ENCODE measurements around the gene GSC2. TPM values are rescaled to one million over a fixed set of nuclear protein-coding genes. Genes with fewer than 3 reads are reported as not detected.

GSC2 gene
- total and polyA plus RNA-seq, 10 donors, result not detected

GRCh38 chr22:19128009-19128401, 22.1 kb downstream of the GSC2 start:
- Histone ChIP-seq H3K27ac (no peak overlapping the region), H3K9me3 (no peaks in the 10 kb centered on the region), H3K36me3 (peaks cover 0 to 27% (median 8%) of the 10 kb centered on the region in 6 donors), H3K27me3 (replicated peaks in 1 of 7) (no peaks in the 10 kb centered on the region), H3K4me3 (no peak overlapping the region), H3K4me1 (peaks cover 0 to 4% (median 3%) of the 10 kb centered on the region in 6 donors)
- intact Hi-C loops (cut with DNase I; ENCODE audit: low total_unique reads), result no loop called here
- TF ChIP-seq CTCF (IDR thresholded peaks at IDR 0.05 in 8 of 11, conservative IDR thresholded peaks at IDR 0.05 in 3 of 11) (no peak), POLR2AphosphoS5 (IDR thresholded peaks at IDR 0.05) (no peak), POLR2A (IDR thresholded peaks at IDR 0.05) (no peak)
- 85 to 93% (median 91%) methylated on average over 7 of the region's 7 CpGs for WGBS, 5 donors
- no peak for DNase-seq

DNA sequence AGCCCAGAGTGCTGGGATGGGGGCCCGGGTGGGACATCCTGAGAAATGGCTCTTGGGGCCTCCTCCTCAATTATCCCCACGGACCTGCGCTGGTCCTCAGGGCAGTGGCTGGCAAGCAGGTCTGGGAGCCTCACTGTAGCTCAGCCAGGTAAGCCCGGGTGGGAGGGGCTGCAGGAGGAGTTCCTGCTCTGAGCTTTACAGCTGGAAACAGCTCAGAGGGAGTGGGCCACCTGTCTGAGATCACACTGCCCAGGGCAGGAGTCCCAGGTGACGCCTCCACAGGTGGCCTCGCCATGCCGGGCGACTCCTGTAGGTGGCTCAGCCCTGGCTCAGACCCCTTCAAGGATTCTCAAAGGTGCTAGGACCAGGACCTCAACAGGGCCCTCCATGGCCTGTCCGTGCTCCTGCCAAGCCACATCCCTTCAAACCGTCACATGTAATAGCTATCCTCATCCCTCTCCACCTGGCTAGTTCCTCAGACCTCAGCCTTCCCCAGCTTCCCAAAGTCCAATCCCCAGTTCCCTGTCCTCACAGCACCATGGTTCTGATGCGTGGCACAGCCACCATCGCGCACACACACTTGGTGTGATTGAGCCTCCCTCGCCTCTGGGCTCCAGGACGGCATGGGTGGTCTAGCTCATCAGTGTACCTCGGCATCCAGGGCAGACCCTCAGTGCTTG, 22.6 kb downstream of the GSC2 start:
- peaks cover 0 to 21% (median 5%) of the 10 kb centered on the region in 6 donors for H3K36me3 ChIP-seq
- DNase-seq, result no peak

GRCh38 chr22:19126309-19127273, 23.5 kb downstream of the GSC2 start:
- Histone ChIP-seq H3K4me3 (no peak overlapping the region), H3K9me3 (no peaks in the 10 kb centered on the region), H3K36me3 (peaks cover 0 to 12% (median under 1%) of the 10 kb centered on the region in 6 donors), H3K4me1 (peaks cover 0 to 12% (median 9%) of the 10 kb centered on the region in 6 donors), H3K27me3 (replicated peaks in 1 of 7) (no peaks in the 10 kb centered on the region), H3K27ac (no peak overlapping the region)
- TF ChIP-seq POLR2AphosphoS5 (IDR thresholded peaks at IDR 0.05), result no peak
- no peak for TF ChIP-seq POLR2A (IDR thresholded peaks at IDR 0.05)
- TF ChIP-seq CTCF (IDR thresholded peaks at IDR 0.05 in 8 of 11, conservative IDR thresholded peaks at IDR 0.05 in 3 of 11), result no peak
- WGBS, 5 donors, result 83 to 92% (median 92%) methylated on average over 11 to 19 of the region's 19 CpGs
- no peak for DNase-seq
- intact Hi-C loops (cut with DNase I; ENCODE audit: low total_unique reads), result no loop called here

More for the DNA sequence above, 22.6 kb downstream of the GSC2 start:
- TF ChIP-seq POLR2A (IDR thresholded peaks at IDR 0.05) (no peak), CTCF (IDR thresholded peaks at IDR 0.05 in 8 of 11, conservative IDR thresholded peaks at IDR 0.05 in 3 of 11) (no peak), POLR2AphosphoS5 (IDR thresholded peaks at IDR 0.05) (no peak)
- Histone ChIP-seq H3K27ac (no peak overlapping the region), H3K4me3 (no peak overlapping the region), H3K27me3 (replicated peaks in 1 of 7) (no peaks in the 10 kb centered on the region), H3K4me1 (peaks cover 0 to 10% (median 8%) of the 10 kb centered on the region in 6 donors), H3K9me3 (no peaks in the 10 kb centered on the region)
- WGBS, 5 donors, result 92 to 98% (median 94%) methylated on average over 16 of the region's 16 CpGs
- intact Hi-C loops (cut with DNase I; ENCODE audit: low total_unique reads), result no loop called here
